CD4-positive, alpha-beta T cell treated with Interleukin-1 beta for 1 hour (primary cell): ENCODE data around the gene RHBDL1.
A peak's percentile ranks its signal among the peaks of the same experiment; 100 is the strongest.

Experiments
- DNase-seq, 2 donors: peaks; one replicate each; pipeline ENCODE4 v3.0.0-alpha.2; 2020 to 2022

Gene RHBDL1

GRCh38 chr16:674968-675883, at the start of gene RHBDL1:
Gene RHBDL1 (plus strand): TSS chr16:675671. CDS start chr16:675791, 120 bp downstream.
- DNase-seq: no peak

- no peak for DNase-seq
Measured at GRCh38 chr16:625977-626765, 49.3 kb upstream of the RHBDL1 start.

- no peak for DNase-seq
Measured at GRCh38 chr16:626787-627453, 48.6 kb upstream of the RHBDL1 start.

GRCh38 chr16:627454-628239, 47.8 kb upstream of the RHBDL1 start:
- DNase-seq: no peak

GRCh38 chr16:628321-629061, 47.0 kb upstream of the RHBDL1 start:
- no peak for DNase-seq

- DNase-seq: no peak
Measured at GRCh38 chr16:629185-629832, 46.2 kb upstream of the RHBDL1 start.

- DNase-seq: no peak
Measured at GRCh38 chr16:629833-630248, 45.6 kb upstream of the RHBDL1 start.

GRCh38 chr16:630249-630814, 45.1 kb upstream of the RHBDL1 start:
- no peak for DNase-seq

- DNase-seq: no peak
Measured at GRCh38 chr16:630815-631405, 44.6 kb upstream of the RHBDL1 start, which contains the start of gene WFIKKN1. Gene WFIKKN1 (plus strand): TSS chr16:630985. CDS start chr16:631254, 269 bp downstream.

- no peak for DNase-seq
Measured at GRCh38 chr16:631808-632358, 43.6 kb upstream of the RHBDL1 start.

GRCh38 chr16:632486-633335, 42.8 kb upstream of the RHBDL1 start:
- DNase-seq: no peak

GRCh38 chr16:633336-634050, 42.0 kb upstream of the RHBDL1 start:
- no peak for DNase-seq

- no peak for DNase-seq
Measured at GRCh38 chr16:634051-634670, 41.3 kb upstream of the RHBDL1 start.

- no peak for DNase-seq
Measured at GRCh38 chr16:634996-635395, 40.5 kb upstream of the RHBDL1 start.

- DNase-seq: no peak
Measured at GRCh38 chr16:635573-636205, 39.8 kb upstream of the RHBDL1 start.

- peak; percentile 94 for DNase-seq
Measured at GRCh38 chr16:636206-637080, 39.0 kb upstream of the RHBDL1 start, which contains the start of gene METTL26. Gene METTL26 (minus strand): TSS chr16:636305. CDS start chr16:636290, 15 bp downstream.
